Measurements from ENCODE around the gene STK32C. TPM values are rescaled to one million over a fixed set of nuclear protein-coding genes. Genes with fewer than 3 reads are reported as not detected.
A peak's percentile ranks its signal among the peaks of the same experiment; 100 is the strongest.

Gene STK32C
- total and polyA plus RNA-seq, 2 of the 4 experiments (the other 2 are of a cell fraction): 5.0 to 8.3 TPM

GRCh38 chr10:132330486-132330833 lies 22.7 kb upstream of the STK32C start:
- H3K4me3 ChIP-seq (ENCODE audit: insufficient read depth, low read depth, low read length): peak overlapping the region; percentile 97
- dilution Hi-C loops (cut with HindIII; ENCODE audit: low sequenced_read_pairs, unreplicated experiment): loop anchor here (25.0 kb wide), 1 partner anchor 93 kb away; no protein-coding TSS in a partner anchor
- H4K91ac ChIP-seq (ENCODE audit: insufficient read depth, low read depth, low read length): no peak overlapping the region
- H4K5ac ChIP-seq (ENCODE audit: low read depth, low read length): no peak overlapping the region
- H2BK15ac ChIP-seq (ENCODE audit: low read depth, low read length): no peak overlapping the region; the same call in 2 of the 3 replicates
- 100% methylated on average over 2 of the region's 8 CpGs; no CpG with 5 or more reads in 1 of the 2 experiments for WGBS, 2 experiments (ENCODE audit: extremely low coverage in 2 of 2, insufficient read length in 1 of 2)
- H3K4me1 ChIP-seq (ENCODE audit: control insufficient read depth, insufficient read depth, low read length): peaks cover 6% of the 10 kb centered on the region
- peaks cover 8% of the 10 kb centered on the region; the same call in 1 of the 2 replicates for H3K36me3 ChIP-seq (ENCODE audit: control insufficient read depth, insufficient read depth, low read length)
- no peak overlapping the region for H2AK9ac ChIP-seq (replicated peaks; ENCODE audit: low read depth, low read length, poor library complexity)
- ChIA-PET CTCF (no interaction called here), POLR2A (ENCODE audit: unreplicated experiment) (no interaction called here)
- H3K9me1 ChIP-seq (ENCODE audit: insufficient read depth, low read length): peaks cover 3% of the 10 kb centered on the region; the same call in 1 of the 2 replicates
- intact Hi-C loops (cut with micrococcal nuclease): no loop called here
- H3K27me3 ChIP-seq (ENCODE audit: control insufficient read depth, insufficient read depth, low read length): no peaks in the 10 kb centered on the region
- H3K9ac ChIP-seq (ENCODE audit: low read depth, low read length): no peak overlapping the region
- peak overlapping the region; percentile 92 for H3K4me2 ChIP-seq (ENCODE audit: low read depth, low read length)
- no peak overlapping the region for H2BK120ac ChIP-seq (ENCODE audit: low read depth, low read length)
- no peak overlapping the region for H3K14ac ChIP-seq (replicated peaks; ENCODE audit: low read depth, low read length)
- H2AK5ac ChIP-seq (ENCODE audit: low read depth, low read length): peak overlapping the region; percentile 77
- H3K27ac ChIP-seq (ENCODE audit: insufficient read depth, low read length): no peak overlapping the region
- TF ChIP-seq MAFK (IDR thresholded peaks at IDR 0.05; ENCODE audit: low read depth, low read length) (no peak), RFX5 (IDR thresholded peaks at IDR 0.05; ENCODE audit: low read depth, low read length) (no peak), RAD21 (IDR thresholded peaks at IDR 0.05; ENCODE audit: low read length) (no peak), CHD1 (IDR thresholded peaks at IDR 0.05; ENCODE audit: low read depth, low read length) (no peak), MAZ (IDR thresholded peaks at IDR 0.05; ENCODE audit: borderline replicate concordance, low read depth, low read length) (no peak), CTCF (conservative IDR thresholded peaks at IDR 0.05; ENCODE audit: low read depth, low read length) (no peak), NFE2L2 (IDR thresholded peaks at IDR 0.05; ENCODE audit: low read depth, low read length) (no peak), CEBPB (IDR thresholded peaks at IDR 0.05; ENCODE audit: low read depth, low read length) (no peak), BHLHE40 (IDR thresholded peaks at IDR 0.05; ENCODE audit: low read depth, low read length) (no peak), USF2 (IDR thresholded peaks at IDR 0.05; ENCODE audit: low read depth, low read length) (no peak), RCOR1 (IDR thresholded peaks at IDR 0.05; ENCODE audit: insufficient replicate concordance, low read length) (no peak)
- no peaks in the 10 kb centered on the region for H3K9me3 ChIP-seq (ENCODE audit: control insufficient read depth, insufficient read depth, low read length)
- peak overlapping the region; percentile 21 for H3K4ac ChIP-seq (ENCODE audit: low read depth, low read length)
- H2BK20ac ChIP-seq (ENCODE audit: low read depth, low read length): 0 out of 2 replicates have a peak overlapping the region, but pooled peaks have one; percentile 11
- H4K8ac ChIP-seq (ENCODE audit: low read depth in 2 of 2, low read length in 2 of 2): peak overlapping the region in 1 of 2 experiments; percentile 25; a peak in 1 of 4 replicates
- H2BK5ac ChIP-seq (ENCODE audit: low read depth, low read length, poor library complexity, severe bottlenecking): no peak overlapping the region
- no peak overlapping the region for H3K56ac ChIP-seq (ENCODE audit: extremely low read depth, insufficient read depth, low read length)
- H4K20me1 ChIP-seq (ENCODE audit: insufficient read depth, low read length): 0 out of 2 replicates have a peak, but pooled peaks cover 3% of the 10 kb centered on the region
- no peak overlapping the region for H3K23ac ChIP-seq (ENCODE audit: low read depth, low read length)
- no peak overlapping the region for H3K18ac ChIP-seq (ENCODE audit: low read depth, low read length)
- no peak overlapping the region for H2AFZ ChIP-seq (replicated peaks; ENCODE audit: low read length, poor library complexity)
- ATAC-seq (ENCODE audit: low read depth): no peak
- no TSS peak for BruUV-seq (replicated peaks)
- H3K79me1 ChIP-seq (ENCODE audit: low read depth in 1 of 2, low read length in 2 of 2): peaks cover 16 to 58% of the 10 kb centered on the region in 2 experiments
- in situ Hi-C loops (cut with MboI; ENCODE audit: low sequenced_read_pairs): no loop called here
- no peak for DNase-seq
